Right lobe of liver (tissue), 6 donors: ENCODE results near the gene GAA. TPM values are rescaled to one million over a fixed set of nuclear protein-coding genes. Genes with fewer than 3 reads are reported as not detected.
"Not testable (repeated sequence)": the region's sequence is repeated elsewhere in the genome, so short reads cannot be mapped to it uniquely, and the experiment has no call there.

Source experiments
- ATAC-seq, 4 donors: fragments of 200-7000 bp; cut with Tn5 transposase; one replicate each; pipeline ENCODE4 v1.9.1; 2020; ENCODE audit warnings: mild to moderate bottlenecking in 4 of 4, moderate library complexity in 4 of 4
- DNase-seq, 3 donors: peaks; one replicate each; pipeline ENCODE4 v3.0.0-alpha.2; 2020
- H3K27ac ChIP-seq, 3 donors: fragments of 200-600 bp; one replicate each; pipeline ENCODE4 v1.8.0; 2022
- H3K27me3 ChIP-seq, 2 donors: fragments of 200-600 bp; one replicate each; pipeline ENCODE4 v1.8.0; 2022
- H3K36me3 ChIP-seq, 4 donors: fragments of 200-600 bp; sonication (generic) in 1 of 4; one replicate each; pipeline versions ENCODE4 v1.5.1 to v1.8.0; 2017 to 2022; ENCODE audit warnings: control low read depth in 1 of 4
- H3K4me1 ChIP-seq, 4 donors: fragments of 200-600 bp; sonication (generic) in 1 of 4; one replicate each; pipeline versions ENCODE4 v1.5.1 to v1.8.0; 2017 to 2022; ENCODE audit warnings: control low read depth in 1 of 4
- H3K4me3 ChIP-seq, 3 donors: fragments of 200-600 bp; one replicate each; pipeline ENCODE4 v1.8.0; 2022
- H3K9me3 ChIP-seq, 4 donors: fragments of 200-600 bp; sonication (generic) in 1 of 4; one replicate each; pipeline versions ENCODE4 v1.5.1 to v1.8.0; 2017 to 2022; ENCODE audit warnings: control low read depth in 1 of 4
- POLR2A ChIP-seq: fragments of 450-650 bp; IDR thresholded peaks from one replicate; pipeline ENCODE4 v1.6.1; 2017; ENCODE audit warnings: antibody characterized with exemption, mild to moderate bottlenecking
- WGBS: methylation state at CpG from one replicate; pipeline ENCODE4 v1.1.6; 2018; ENCODE audit warnings: low coverage, low lambda C conversion rate; ENCODE audit not compliant: insufficient coverage; ENCODE audit errors: missing lambda C conversion rate; 5-methylcytosine and 5-hydroxymethylcytosine counted together
- intact Hi-C, 2 donors: fragments of 100-400 bp; cut with DNase I; formaldehyde crosslinking; loops; one replicate each; pipeline versions ENCODE4 v1.11.2 to v1.14.1; 2022
- total RNA-seq, 6 experiments: library from RNA; depleted of rRNA in 2 of 6; stranded (reverse); fragments of >200 nt in 2 of 6; fragmentation: NEBNext Ultra II Directional in 3 of 6; extraction: Animal tissue kit (Norgen Biotek cat#: 25700) in 3 of 6; gene quantifications; one replicate each; pipeline versions ENCODE4 v1.1.0 to v1.2.4, GENCODE V29; 2016 to 2023
- TF ChIP-seq, protein P1 (sequence below), 4 donors: fragments of 200-600 bp in 3 of 4; fragments of 450-650 bp in 1 of 4; IDR thresholded peaks; one replicate each; pipeline versions ENCODE4 v1.5.1 to v1.8.0; 2016 to 2022; ENCODE audit warnings: antibody characterized with exemption in 4 of 4, mild to moderate bottlenecking in 2 of 4
- donor health status: DM: no; HTN: yes; CAD: no.
- donor health status: DM: no; HTN: no; CAD: no.
- donor health status: DM: no; HTN: no; CAD: no.
- donor health status: DM: no; HTN: yes; CAD: no.
- donor health status: DM: no; HTN: yes; CAD: no.

Gene GAA
- total RNA-seq, 6 experiments from 2014 or later, result 42.7 to 94.1 (median 71.0) TPM

DNA sequence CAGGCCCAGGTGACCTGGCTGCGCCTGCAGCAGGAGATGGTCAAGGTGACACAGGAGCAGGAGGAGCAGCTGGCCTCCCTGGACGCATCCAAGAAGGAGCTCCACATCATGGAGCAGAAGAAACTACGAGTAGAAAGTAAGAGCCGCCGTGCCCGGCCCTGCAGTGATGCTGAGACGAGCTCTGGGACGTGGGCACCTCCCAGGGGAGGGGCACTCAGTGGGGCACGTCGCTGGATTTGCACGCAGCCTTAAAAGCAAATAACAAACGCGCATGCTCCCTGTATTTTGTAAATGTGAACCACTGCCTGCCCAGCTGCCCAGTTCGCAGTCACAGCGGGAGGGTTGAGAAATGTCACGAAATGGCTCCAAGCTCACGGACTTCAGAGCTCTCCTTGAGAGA is 15.3 kb upstream of the GAA start:
- Histone ChIP-seq H3K4me3 (no peak overlapping the region), H3K4me1 (peaks cover 0 to 6% (median 0%) of the 10 kb centered on the region in 4 donors), H3K9me3 (no peaks in the 10 kb centered on the region), H3K27me3 (no peaks in the 10 kb centered on the region), H3K36me3 (no peaks in the 10 kb centered on the region), H3K27ac (no peak overlapping the region)
- 80% methylated on average over 1 of the region's 17 CpGs for WGBS
- intact Hi-C loops, result loop anchor here in 1 of 2 donors (10.0 kb wide), 1 partner anchor 169 kb away; no protein-coding TSS in a partner anchor
- DNase-seq, result no peak
- TF ChIP-seq POLR2A, result no peak
- TF ChIP-seq, protein P1, sequence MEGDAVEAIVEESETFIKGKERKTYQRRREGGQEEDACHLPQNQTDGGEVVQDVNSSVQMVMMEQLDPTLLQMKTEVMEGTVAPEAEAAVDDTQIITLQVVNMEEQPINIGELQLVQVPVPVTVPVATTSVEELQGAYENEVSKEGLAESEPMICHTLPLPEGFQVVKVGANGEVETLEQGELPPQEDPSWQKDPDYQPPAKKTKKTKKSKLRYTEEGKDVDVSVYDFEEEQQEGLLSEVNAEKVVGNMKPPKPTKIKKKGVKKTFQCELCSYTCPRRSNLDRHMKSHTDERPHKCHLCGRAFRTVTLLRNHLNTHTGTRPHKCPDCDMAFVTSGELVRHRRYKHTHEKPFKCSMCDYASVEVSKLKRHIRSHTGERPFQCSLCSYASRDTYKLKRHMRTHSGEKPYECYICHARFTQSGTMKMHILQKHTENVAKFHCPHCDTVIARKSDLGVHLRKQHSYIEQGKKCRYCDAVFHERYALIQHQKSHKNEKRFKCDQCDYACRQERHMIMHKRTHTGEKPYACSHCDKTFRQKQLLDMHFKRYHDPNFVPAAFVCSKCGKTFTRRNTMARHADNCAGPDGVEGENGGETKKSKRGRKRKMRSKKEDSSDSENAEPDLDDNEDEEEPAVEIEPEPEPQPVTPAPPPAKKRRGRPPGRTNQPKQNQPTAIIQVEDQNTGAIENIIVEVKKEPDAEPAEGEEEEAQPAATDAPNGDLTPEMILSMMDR (IDR thresholded peaks at IDR 0.05), result no peak
- no peak for ATAC-seq

DNA sequence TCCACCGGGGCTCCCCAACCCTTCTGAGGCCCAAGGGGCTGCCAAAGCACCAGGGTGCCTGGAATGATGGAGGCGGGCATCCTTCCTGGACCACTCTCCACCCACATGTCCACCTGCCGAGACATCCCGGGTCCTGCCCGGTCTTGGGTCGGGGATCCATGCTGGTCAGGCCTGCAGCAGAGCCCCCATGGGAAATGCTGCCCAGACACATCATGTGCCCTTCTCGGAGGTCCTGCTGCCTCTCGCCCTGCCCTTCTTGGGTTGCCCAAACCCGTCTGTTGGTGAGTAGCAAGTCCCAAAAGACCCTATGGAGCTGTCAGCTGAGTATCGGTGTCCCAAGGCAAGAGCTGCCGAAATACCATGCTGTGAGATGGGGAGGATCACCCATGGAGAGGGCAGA is 14.8 kb upstream of the GAA start:
- Histone ChIP-seq H3K4me1 (peaks cover 0 to 6% (median 0%) of the 10 kb centered on the region in 4 donors), H3K27me3 (no peaks in the 10 kb centered on the region), H3K27ac (no peak overlapping the region), H3K9me3 (no peaks in the 10 kb centered on the region), H3K4me3 (no peak overlapping the region), H3K36me3 (no peaks in the 10 kb centered on the region)
- intact Hi-C loops, result loop anchor here in 1 of 2 donors (10.0 kb wide), 1 partner anchor 168 kb away; no protein-coding TSS in a partner anchor
- TF ChIP-seq POLR2A, result no peak
- TF ChIP-seq, protein P1 (IDR thresholded peaks at IDR 0.05), result no peak
- WGBS, result no CpG with 5 or more reads among the region's 11 CpGs
- DNase-seq (no peak), ATAC-seq (no peak)

DNA sequence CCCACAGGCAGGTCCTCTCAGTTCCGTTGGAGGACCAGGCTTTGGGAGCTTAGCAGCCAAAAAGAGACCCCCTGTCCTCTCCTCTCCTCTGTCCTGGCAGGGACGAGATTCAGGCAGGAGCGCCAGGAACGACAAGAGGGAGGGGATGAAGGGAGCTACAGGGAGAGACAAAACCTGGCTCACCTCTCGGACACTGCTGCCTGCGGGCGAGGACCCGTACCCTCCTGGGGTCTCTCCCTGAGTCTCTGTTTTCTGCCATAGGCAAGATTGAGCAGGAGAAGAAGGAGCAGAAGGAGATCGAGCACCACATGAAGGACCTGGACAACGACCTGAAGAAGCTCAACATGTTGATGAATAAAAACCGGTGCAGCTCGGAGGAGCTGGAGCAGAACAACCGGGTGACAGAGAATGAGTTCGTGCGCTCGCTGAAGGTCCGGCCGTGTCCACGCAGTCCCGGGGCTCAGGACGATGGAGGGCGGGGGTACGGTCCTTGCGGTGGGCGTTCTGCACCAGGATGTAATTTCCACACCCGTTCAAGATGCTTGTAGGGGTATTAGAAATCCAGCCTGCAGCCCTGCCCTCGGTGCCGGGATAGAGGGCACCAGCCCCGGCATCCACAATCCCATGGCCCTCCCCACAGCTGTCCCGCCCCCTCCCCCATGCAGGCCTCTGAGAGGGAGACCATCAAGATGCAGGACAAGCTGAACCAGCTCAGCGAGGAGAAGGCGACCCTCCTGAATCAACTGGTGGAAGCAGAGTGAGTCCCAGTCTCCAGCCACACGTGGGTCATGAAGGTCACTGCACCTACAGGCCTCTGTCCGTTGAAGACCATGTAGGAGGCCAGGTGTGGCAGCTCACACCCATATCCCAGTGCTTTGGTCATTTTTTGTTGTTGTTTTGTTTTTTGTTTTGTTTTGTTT is 13.8 kb upstream of the GAA start:
- H3K27me3 ChIP-seq, result no peaks in the 10 kb centered on the region
- ATAC-seq, result no peak
- intact Hi-C loops, result loop anchor here in 1 of 2 donors (10.0 kb wide), 1 partner anchor 167 kb away; no protein-coding TSS in a partner anchor
- TF ChIP-seq, protein P1 (IDR thresholded peaks at IDR 0.05), result no peak
- no peak for TF ChIP-seq POLR2A
- no peak overlapping the region for H3K4me3 ChIP-seq
- H3K27ac ChIP-seq, result no peak overlapping the region
- no peak for DNase-seq
- H3K9me3 ChIP-seq, result no peaks in the 10 kb centered on the region
- peaks cover 0 to 2% (median 0%) of the 10 kb centered on the region in 4 donors for H3K4me1 ChIP-seq
- no peaks in the 10 kb centered on the region for H3K36me3 ChIP-seq
- 72% methylated on average over 10 of the region's 34 CpGs for WGBS

DNA sequence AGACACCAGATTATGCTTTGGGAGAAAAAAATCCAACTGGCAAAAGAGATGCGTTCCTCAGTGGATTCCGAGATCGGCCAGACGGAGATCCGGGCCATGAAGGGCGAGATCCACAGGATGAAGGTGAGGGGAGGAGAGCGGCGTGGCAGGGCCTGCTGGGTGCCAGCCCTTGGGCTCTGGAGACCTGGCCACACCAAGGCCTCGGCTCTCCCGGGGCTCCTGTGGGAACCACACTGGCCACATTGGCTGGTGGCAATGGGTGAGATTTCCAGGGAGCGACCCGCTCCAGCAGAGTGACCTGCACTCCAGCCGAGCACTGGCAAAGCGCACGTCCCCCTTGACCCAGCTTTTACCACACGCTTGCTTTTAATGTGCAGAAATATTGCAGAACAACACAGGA is 11.6 kb upstream of the GAA start:
- no peak for ATAC-seq
- 96% methylated on average over 4 of the region's 16 CpGs for WGBS
- Histone ChIP-seq H3K9me3 (no peaks in the 10 kb centered on the region), H3K4me1 (no peaks in the 10 kb centered on the region), H3K27ac (no peak overlapping the region), H3K36me3 (no peaks in the 10 kb centered on the region), H3K27me3 (no peaks in the 10 kb centered on the region), H3K4me3 (no peak overlapping the region)
- TF ChIP-seq POLR2A, result no peak
- TF ChIP-seq, protein P1 (IDR thresholded peaks at IDR 0.05), result no peak
- intact Hi-C loops, result loop anchor here (10.0 kb wide), 2 partner anchors 155 to 165 kb away; no protein-coding TSS in a partner anchor
- no peak for DNase-seq

DNA sequence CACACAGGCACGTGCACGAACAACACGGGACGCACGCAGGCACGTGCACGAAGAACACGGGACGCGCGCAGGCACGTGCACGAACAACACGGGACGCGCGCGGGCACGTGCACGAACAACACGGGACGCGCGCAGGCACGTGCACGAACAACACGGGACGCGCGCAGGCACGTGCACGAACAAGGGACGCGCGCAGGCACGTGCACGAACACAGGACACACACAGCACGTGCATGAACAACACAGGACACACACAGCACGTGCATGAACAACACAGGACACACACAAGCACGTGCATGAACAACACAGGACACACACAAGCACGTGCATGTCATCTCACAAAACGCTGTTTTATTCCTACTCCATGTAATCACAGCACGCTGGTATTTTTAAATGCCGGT is 11.2 kb upstream of the GAA start:
- H3K36me3 ChIP-seq, H3K9me3 ChIP-seq, H3K4me3 ChIP-seq, H3K27ac ChIP-seq, DNase-seq, H3K27me3 ChIP-seq, ATAC-seq, H3K4me1 ChIP-seq: not testable (repeated sequence)
- intact Hi-C loops, result loop anchor here in 1 of 2 donors (10.0 kb wide), 1 partner anchor 155 kb away; no protein-coding TSS in a partner anchor
- WGBS, result 91% methylated on average over 24 of the region's 44 CpGs
